GM18867 (cell line): Measurements from ENCODE around the gene ZGPAT.
"Not testable (repeated sequence)": the region's sequence is repeated elsewhere in the genome, so short reads cannot be mapped to it uniquely, and the experiment has no call there.

Experiments used
- ATAC-seq: cut with Tn5 transposase; IDR thresholded peaks from one replicate; pipeline ENCODE4 v1.9.1; 2021; ENCODE audit warnings: mild to moderate bottlenecking, moderate library complexity; ENCODE audit not compliant: unreplicated experiment

Gene ZGPAT, protein sequence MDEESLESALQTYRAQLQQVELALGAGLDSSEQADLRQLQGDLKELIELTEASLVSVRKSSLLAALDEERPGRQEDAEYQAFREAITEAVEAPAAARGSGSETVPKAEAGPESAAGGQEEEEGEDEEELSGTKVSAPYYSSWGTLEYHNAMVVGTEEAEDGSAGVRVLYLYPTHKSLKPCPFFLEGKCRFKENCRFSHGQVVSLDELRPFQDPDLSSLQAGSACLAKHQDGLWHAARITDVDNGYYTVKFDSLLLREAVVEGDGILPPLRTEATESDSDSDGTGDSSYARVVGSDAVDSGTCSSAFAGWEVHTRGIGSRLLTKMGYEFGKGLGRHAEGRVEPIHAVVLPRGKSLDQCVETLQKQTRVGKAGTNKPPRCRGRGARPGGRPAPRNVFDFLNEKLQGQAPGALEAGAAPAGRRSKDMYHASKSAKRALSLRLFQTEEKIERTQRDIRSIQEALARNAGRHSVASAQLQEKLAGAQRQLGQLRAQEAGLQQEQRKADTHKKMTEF

DNA sequence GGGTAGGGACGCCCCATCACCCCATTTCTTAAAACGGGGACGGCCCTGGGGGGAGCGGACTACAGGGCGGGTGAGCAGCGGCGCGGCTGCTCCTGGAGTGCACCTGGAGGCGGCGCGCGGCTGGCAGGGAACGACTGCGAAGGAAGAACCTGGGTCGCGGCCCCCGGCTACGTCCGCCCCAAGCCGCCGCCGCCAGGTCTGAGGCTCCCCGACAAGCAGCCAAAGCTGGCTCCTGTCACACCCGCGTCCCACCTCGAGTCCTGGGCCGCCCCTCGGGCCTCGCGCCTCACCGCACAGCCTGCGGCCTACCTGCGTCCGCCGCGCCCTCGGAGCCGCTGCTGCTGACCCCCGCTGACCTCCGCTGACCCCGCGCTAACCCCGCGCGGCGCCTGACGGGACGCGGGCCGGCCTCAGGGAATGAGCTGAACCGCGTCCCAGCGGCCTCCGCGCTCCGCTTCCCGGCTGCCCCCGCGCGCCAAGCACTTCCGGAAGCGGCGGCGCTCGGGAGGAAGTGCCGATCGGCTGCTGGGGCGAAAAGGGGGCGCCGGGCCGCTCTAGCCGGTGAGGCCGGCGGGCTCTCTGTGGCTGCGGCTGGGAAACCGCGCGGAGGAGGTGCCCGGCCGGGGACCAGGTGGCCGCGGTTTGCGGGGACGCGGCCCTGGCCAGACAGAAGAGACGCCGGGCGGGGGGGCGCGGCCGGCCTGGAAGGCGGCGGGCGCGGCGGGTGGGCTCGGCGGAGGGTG is at the start of gene ZGPAT, which contains the start of gene ARFRP1:
Gene ZGPAT (plus strand): TSS at position 482 of the 743 bp plus-strand sequence. CDS start 542 bp downstream, outside the sequence.
Gene ARFRP1 (minus strand): TSS at position 419 of the 743 bp plus-strand sequence. CDS start 885 bp downstream, outside the sequence.
- ATAC-seq, result peak; percentile 64

DNA sequence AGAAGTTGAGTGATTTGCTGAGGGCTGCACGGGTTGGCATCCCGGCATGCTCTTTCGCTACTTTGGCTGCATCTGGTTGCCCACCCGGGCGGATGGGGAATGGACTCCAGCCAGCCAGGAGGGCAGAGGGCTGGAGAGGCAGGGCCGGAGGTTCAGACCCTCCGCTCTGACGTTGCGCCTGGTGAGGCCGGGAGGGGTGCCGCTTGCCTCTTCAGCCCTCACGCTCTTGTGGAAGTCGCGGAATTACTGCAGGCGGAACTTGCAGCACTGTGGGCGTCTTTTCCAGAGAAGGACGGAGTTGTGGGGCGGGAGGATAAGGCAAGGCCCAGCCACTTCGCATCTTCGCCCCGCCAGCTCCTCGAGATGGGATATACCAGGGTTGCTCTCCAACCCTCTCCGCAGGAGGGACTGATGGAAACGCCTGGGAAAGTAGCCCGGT is 49.1 kb upstream of the ZGPAT start:
- ATAC-seq, result peak; percentile 18

DNA sequence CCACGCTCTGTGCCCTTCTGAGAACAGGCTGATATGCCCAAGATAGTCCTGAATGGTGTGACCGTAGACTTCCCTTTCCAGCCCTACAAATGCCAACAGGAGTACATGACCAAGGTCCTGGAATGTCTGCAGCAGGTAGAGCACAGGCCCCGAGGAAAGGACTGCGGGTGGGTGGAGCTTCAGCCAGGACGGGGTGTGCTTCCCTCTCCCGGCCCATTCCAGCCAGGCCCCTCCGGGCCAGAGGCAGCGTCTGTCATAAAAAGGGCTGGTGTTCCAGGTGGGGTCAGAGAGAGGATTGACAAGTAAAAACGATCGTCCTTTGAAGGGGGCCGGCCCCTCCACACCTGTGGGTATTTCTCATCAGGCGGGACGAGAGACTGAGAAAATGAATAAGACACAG is 48.5 kb upstream of the ZGPAT start:
- ATAC-seq, result no peak

DNA sequence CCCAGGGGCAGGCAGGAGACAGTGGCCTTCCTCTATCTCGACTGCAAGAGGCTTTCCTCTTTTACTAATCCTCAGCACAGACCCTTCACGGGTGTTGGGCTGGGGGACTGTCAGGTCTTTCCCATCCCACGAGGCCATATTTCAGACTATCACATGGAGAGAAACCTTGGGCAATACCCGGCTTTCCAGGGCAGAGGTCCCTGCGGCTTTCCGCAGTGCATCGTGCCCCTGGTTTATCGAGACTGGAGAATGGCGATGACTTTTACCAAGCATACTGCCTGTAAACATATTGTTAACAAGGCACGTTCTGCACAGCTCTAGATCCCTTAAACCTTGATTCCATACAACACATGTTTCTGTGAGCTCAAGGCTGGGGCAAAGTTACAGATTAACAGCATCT is 47.7 kb upstream of the ZGPAT start:
- not testable (repeated sequence) for ATAC-seq

DNA sequence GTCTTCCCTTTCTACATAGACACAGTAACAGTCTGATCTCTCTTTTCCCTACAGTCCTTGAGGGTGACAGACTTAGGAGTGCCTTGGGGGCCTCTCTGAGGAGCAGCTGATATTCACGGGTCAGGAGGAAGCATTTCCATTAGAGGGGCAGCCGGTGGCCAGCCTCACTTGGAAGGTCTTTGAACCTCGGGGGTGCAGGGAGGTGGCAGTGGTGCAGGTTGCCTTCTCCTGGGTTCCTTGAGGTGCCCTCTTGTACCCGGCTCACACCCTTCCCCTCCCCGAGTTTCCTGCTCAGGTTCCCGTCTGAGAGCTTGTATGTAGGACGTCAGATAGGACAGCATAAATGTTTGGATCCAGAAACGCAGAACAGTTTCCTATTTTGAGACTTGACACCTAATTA is 47.2 kb upstream of the ZGPAT start:
- no peak for ATAC-seq

DNA sequence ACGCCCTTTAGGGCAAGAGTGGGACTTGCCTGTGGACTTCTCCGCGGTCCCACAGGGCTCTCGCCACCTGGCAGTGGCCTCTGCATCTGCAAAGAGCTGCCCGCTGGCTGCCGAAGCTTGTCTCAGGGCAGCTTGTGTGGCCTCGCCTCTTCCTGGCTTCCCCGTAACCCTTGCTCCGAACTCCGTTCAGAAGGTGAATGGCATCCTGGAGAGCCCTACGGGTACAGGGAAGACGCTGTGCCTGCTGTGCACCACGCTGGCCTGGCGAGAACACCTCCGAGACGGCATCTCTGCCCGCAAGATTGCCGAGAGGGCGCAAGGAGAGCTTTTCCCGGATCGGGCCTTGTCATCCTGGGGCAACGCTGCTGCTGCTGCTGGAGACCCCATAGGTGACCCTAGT is 46.7 kb upstream of the ZGPAT start:
- no peak for ATAC-seq

DNA sequence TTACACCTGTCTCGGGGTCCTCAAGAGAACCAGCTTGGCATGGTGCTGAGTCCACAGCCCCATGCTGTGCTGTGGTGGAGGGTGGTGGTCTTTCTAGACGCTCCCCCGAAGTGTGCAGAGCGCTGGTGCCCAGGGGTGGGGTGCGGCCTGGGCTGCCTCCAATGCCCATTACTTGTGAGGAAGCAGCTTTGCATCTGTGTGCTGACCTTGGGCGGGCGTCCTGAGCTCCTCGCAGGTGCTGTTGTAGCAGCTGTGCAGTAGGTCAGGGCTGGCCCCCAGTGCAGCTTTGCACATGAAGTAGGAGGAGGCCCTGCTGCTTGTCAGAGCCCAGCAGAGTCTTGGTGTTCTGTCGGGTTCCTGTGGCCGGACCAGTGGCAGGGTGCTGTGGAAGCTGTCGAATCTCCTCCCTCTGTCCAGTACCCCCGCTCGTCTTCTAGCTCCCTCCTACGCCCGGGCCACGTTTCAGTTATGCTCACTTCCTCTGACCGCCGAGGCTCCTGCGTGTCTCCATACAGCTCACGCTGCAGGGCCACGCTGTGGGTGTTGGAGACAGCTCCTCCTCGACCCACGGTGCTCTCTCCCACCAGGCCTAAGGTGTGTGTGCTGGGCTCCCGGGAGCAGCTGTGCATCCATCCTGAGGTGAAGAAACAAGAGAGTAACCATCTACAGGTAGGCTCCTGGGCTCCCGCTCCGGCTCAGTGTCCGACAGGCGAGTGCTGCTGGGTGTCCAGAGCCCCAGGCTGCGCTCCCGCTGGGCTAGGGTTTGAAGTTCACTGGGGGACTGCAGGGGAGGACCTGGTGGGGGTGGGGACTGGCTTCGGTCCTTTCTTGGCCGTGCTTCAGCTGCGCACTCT is 45.7 kb upstream of the ZGPAT start:
- ATAC-seq, result no peak

DNA sequence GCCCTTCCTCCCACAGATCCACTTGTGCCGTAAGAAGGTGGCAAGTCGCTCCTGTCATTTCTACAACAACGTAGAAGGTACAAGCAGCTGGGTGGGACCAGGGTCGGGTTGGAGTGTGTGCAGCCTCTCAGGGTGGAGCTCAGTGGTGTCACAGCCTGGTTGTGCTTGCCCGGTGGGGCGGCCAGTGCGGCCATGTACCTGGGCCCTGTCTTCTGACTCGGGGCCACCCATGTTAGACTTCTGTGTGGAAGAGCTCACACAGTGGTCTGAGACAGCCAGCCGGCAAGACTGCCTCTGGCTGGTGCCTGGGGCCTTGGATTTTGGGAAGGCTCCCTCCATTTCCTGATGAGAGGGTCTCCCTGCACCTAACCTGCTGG is 45.0 kb upstream of the ZGPAT start:
- no peak for ATAC-seq

DNA sequence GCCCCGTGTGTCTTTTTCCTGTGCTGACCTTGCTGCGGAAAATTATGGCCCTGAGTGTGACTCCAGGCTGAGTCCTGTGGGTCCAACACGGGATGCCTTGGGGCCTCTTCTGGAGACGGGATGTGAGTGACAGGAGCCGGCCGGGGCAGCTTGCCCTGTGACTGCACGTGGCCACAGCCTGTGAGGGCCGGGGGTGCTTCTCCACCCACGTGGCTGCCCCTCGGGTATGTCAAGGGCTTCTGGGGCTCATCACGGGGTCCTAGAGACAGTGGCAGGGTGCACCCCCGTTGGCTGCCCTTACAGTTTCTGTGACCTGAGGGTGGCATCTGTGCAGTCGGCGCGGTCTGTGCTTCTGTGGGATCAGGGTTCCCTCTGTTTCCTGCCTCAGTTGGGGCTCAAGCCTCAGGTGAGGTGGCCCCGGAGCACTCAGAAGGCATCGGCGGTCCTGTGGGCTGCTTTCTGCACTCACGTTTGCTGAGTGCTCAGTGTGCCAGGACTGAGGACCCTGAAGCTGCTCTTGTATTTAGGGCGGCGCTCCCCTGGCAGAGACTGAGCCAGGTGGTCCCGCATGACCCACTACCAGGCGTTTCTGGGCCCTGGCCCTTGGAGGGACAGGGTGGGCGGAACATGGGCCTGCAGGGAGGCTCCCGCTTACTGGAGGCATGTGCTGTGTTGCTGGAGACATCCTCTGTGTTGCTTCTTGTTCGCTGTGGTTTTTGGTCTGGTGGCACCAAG is 44.3 kb upstream of the ZGPAT start:
- no peak for ATAC-seq

DNA sequence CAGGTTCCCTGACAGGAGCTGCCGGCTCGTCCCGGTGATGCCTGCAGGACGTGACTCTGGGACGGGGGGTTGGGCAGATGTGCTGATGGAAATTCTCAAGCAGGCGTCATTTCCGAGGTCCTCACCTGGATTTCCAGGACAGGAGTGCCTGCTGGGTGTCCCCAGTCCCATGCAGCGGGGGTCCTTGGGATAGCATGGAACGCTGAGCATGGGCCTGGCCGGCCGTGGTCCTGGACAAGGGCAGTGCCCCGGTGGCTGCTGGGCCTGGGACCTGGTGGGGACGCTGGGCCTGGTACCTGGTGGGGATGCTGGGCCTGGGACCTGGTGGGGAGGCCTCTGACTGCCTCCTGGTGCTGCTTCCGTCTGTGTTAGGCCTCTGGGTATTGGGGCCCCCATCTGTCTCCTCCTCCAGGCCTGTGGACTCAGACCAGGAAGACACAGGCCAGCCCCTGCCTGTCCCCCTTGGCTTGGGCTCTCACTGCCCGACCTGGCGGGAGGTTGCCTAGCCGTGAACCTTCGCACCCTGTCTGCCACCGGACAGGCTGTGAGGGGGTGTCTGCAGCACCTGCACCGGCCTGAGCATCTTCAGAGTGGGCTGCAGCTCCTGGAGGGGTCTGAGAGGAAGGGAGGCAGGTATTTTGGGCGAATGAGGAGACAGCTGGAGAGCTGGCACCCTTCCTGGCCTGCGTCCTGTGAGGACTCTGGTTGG is 43.5 kb upstream of the ZGPAT start:
- ATAC-seq, result no peak

DNA sequence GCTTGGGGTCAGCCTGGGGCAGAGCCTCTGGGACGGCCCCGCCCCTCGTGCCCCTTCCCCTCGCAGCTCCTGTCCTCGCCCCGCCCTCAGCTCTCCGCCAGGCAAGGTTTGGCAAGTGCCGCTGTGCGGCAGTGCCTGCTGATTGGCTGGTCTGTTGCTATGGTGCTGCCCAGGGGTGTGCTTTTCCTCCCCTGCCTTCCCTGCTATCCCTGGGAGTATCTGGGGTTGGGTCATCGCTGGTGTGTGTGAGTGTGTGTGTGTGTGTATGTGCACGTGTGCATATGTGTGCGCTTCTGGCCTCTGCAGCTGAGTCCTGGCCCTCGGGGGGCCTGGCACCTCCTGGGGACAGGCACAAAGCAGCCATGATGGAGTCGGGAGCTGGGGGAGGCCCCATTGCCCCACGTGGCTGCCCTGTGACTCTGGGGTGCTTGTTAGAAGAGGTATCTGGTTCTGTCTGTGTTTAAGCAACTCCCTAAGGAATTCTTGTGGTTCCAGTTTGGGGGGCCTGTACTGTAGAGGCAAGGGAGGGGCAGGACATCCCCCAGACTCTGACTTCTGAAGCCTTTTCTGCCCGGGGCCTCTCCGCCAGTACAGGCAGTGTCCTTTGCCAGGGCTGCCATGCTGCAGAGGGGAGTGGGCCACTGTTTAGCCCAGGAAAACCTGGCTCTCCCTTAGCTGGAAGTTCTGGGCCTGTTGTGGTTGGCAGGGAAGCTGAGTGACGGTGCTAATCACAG is 42.8 kb upstream of the ZGPAT start:
- ATAC-seq, result no peak

DNA sequence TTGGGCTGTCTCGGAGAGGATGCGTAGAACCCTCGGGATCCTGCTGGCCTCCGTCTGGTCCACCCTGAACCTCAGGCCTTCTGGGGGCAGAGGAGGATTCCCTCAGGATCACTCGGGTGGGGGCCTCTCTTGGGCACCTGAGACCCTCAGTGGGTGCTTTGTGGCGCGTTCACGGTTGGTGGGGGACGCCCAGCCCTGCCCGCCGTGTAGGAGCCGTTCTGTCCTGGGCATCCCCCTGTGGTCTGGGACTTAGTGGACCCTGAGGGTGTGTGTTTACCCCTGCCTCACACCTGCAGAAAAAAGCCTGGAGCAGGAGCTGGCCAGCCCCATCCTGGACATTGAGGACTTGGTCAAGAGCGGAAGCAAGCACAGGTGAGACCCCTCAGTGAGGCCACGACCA is 42.1 kb upstream of the ZGPAT start:
- no peak for ATAC-seq

DNA sequence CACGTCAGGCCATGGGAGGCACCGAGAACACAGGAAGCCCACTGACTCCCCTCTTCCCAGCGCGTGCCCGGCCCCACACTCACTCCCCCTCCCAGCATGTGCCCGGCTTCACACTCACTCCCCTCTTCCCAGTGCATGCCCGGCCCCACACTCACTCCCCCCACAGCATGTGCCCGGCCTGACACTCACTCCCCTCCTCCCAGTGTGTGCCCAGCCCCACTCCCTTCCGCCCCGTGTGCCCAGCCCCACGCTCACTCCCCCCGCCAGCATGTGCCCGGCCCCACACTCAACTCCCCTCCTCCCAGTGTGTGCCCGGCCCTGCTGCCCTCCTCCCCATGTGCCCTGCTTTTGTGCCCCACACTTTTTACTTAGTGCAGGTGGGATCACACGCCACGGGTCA is 40.0 kb upstream of the ZGPAT start:
- no peak for ATAC-seq

DNA sequence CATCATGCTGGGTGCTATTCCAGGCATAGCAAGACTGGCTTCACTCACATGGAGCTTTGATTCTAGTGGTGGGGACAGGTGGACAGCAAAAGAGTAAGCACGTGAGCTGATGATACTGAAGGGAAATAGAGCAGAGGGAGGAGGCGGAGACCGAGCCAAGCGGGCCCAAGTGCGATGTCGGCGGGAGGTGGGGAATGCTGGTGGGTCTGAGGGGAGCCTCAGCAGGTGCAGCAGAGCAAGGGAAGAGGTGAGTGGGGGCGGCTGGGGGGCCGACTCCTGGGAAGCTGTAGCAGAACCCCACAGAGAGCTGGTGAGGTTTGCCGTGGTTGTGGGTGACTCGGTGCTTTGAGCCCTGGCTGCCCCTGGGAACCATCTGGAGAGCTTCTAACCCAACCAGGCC is 39.5 kb upstream of the ZGPAT start:
- ATAC-seq, result no peak

DNA sequence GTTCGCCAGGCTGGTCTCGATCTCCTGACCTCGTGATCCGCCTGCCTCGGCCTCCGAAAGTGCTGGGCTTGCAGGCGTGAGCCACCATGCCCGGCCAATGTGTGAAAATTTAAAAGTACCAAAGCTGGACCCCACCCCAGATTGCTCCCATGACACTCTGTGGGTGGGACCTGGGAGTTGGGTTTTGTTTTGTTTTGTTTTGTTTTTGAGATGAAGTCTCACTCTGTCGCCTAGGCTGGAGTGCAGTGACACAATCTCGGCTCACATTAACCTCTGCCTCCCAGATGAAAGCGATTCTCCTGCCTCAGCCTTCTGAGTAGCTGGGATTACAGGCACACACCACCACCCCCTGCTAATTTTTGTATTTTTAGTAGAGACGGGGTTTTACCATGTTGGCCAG is 36.1 kb upstream of the ZGPAT start:
- ATAC-seq, result not testable (repeated sequence)

DNA sequence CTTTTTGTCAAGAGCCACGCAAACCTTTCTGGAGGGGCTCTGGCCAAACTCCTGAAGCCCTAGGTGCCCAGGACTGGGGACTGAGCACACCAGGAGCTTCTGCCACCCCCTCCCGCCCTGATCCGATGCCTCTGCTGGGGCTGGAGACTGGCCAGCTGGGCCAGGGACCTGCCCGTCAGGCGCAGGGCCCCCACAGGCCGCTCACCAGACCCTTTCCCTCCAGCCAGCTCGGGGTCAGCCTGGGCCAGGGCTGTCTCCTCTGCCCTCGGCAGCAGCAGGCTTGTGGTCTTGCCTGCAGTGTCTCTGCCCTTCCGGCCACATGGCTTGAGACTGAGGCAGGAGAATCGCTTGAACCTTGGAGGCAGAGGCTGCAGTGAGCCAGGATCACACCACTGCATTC is 35.2 kb upstream of the ZGPAT start:
- ATAC-seq, result no peak

DNA sequence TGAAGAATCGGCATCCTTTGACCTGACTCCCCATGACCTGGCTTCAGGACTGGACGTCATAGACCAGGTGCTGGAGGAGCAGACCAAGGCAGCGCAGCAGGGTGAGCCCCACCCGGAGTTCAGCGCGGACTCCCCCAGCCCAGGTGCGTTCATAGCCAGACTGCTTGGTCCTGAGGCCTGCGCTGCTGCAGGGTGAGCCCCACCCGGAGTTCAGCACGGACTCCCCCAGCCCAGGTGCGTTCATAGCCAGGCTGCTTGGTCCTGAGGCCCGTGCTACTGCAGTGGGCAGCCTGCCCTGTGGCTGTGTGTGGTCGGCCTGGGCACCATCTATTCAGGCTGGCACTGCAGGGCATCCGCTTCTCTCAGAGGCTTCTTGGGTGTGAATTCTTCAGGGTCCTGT is 33.9 kb upstream of the ZGPAT start:
- no peak for ATAC-seq

DNA sequence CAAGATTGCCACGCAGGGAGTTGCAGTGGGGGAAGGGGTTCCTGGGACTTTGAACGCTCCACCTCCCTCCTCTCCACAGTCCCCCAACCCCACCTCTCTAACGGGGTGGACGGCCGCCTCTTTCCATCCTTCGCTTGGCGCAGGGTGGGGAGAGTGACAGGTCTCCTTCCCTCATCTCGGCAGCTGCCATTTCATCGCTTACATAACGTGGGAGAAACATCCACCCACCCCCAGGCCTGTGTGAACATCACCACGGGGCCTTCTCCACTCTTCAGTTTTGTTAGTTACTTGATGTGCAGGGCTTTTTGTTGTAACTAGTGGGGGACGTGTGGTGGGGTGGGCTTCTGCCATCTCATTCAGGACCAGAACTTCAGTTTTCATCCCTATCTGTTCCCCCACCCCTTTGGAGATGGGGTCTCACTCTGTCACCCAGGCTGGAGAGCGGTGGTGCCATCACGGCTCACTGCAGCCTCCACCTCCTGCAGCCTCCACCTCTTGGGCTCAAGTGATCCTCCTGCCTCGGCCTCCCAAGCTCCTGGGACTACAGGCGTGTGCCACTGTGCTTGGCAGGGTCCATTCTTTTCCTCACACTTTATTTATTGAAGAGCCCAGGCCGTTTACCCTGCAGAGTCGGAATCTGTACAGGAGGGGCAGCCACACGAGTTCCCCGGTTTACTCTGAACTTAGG is 32.0 kb upstream of the ZGPAT start:
- no peak for ATAC-seq
